ENCODE measurements around the gene LYZL1. TPM values are rescaled to one million over a fixed set of nuclear protein-coding genes. Genes with fewer than 3 reads are reported as not detected.
"Not testable (repeated sequence)": the region's sequence is repeated elsewhere in the genome, so short reads cannot be mapped to it uniquely, and the experiment has no call there.

Gene LYZL1
- total RNA-seq, 5 donors from 2014 or later (not counting 1 experiment from before 2014, with no cell fraction given) = not detected

DNA sequence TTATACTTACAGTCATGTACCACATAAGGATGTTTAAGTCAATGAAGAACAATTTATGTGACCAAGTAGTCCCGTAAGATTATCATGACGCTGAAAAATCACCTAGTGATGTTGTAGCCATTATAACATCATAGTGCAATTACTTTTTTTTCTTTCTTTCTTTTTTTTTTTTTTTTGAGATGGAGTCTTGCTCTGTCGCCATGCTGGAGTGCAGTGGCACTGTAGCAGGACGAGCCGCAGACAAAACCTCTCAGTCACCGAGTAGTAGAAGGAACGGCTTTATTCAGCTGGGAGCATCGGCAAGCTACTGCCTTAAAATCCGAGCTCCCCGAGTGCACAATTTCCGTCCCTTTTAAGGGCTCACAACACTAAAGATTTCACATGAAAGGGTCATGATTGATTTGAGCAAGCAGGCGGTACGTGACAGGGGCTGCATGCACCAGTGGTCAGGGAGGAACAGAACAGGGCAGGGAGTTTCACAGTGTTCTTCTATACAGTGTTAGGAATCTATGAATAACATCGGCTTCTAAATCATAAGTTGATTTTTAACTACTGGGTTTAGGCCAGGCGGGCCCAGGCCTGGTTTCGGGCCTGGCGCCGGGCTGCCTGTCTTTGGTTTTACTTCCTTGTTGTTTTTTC, 71.5 kb downstream of the LYZL1 start:
- H3K4me3 ChIP-seq (ENCODE audit: control insufficient read depth in 1 of 2, extremely low read depth in 1 of 2, low read length in 1 of 2); H3K27ac Mint-ChIP-seq; H3K36me3 ChIP-seq (ENCODE audit: control insufficient read depth in 2 of 2, extremely low read depth in 1 of 2, insufficient read depth in 1 of 2, low read length in 1 of 2); H3K4me1 ChIP-seq (ENCODE audit: control insufficient read depth in 1 of 2, extremely low read depth in 1 of 2, insufficient read depth in 2 of 2, low read length in 2 of 2); H3K27ac ChIP-seq (ENCODE audit: low read length); H3K9me3 Mint-ChIP-seq; DNase-seq; POLR2A ChIA-PET; ATAC-seq (replicated peaks in 1 of 4); CTCF ChIA-PET; H3K27me3 ChIP-seq (replicated peaks in 1 of 2; ENCODE audit: control insufficient read depth in 2 of 2, extremely low read depth in 1 of 2, insufficient read depth in 2 of 2, low read length in 1 of 2); H3K36me3 Mint-ChIP-seq; H3K27me3 Mint-ChIP-seq; H3K9me3 ChIP-seq; H3K4me3 Mint-ChIP-seq; H3K4me1 Mint-ChIP-seq: not testable (repeated sequence)
- WGBS (ENCODE audit: insufficient coverage) = 95% methylated on average over 6 of the region's 18 CpGs
